Measurements from ENCODE around the gene DYSF.
A peak's percentile ranks its signal among the peaks of the same experiment; 100 is the strongest.

Gene DYSF

DNA sequence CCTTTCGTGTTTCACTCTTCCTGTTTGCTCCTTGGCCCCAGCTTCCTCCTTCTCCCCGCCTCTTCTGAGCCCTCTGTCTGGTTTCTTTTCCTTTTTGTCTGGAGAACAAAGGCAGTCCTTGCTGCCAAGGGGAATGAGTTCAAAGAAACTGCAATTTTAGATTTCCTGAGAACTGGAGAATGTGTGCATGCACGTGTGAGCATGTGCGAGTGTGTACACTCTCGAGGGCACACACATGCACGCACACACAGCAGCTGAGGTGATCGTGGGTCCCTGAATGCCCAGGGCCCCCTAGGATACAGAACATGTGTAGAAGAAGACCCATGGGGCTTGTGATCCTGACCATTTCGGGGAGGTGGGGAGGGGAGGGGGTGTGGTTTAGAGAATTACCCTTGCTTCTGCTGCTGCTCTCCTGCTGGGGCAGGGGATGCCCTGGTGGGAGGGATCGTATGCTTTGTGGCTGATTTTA, 151.8 kb downstream of the DYSF start:
- FAIRE-seq: no peak

DNA sequence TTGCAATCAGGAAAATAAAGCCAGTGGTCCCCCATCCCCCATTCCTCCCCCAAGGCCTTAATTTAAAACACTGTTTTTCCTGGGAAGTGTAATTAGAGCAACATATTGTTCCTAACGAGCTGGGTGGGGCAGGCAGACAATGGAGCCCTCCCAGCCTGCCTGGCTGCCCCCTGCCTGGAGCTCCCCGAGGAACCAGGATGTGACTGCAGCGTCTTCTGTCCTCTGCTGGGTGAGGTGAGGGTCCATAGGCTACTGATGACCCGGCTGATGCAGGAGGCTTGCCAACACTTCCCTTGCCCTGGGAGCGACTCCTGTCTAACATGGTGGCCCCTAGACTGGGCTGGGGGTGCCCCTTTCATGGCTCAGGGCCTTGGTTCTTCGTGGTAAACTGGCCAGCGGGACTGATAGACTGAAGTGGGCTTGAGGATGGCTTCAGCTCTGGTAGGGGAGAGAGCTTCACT, 152.4 kb downstream of the DYSF start:
- no peak for FAIRE-seq

DNA sequence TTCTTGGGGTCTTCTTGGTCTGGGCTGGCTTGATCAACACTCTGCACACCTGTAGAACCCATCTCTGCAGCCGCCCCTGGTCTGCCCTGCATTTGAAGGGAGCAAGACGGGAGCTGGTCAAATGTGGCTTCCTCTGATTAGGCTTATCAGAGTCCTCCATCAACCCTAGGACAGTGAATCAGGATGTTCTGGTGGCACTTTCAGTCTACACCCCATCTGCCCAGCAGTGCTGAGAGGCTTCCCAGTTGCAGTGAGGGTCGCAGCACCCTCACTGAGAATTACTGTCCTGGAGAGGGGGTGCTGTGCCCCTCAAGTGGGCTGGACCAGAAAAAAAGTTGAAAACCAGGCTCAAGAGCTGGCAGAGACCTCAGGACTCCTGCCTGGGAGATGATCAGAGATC, 152.9 kb downstream of the DYSF start:
- no peak for FAIRE-seq

DNA sequence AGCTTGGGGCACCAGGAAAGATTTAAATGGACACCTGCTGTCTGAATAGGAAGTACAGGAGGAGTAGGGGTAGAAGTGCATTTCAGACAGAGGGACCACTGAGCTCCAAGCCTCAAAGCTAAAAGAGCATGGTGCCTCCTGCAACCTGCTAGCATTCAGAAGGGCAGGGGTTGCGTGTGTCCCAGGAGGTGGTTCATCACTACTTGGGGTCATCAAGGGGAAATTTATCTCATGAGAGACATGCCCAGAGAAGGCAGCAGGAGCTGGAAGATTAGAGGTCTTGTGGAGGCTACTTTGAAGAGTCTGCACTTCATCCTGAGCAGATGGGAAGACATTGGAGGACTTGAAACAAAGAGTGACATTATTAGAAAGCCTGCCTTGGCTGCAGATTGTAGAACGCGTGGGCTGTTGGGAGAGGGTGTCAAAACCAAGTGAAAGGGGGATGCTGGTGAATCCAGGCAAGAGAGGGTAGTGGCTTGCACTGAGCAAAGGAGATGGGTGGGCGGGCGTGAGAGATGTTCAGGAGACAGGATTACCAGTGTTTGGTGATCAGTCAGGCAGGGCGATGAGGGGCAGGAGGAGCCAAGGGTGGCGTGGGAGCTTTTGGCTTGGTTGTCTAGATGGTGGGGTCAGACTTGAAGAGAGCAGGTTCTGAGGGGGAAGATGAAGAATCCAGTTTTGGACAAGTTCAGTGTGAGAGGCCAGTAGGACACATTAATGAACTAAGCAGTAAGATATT, 154.0 kb downstream of the DYSF start:
- no peak for FAIRE-seq

DNA sequence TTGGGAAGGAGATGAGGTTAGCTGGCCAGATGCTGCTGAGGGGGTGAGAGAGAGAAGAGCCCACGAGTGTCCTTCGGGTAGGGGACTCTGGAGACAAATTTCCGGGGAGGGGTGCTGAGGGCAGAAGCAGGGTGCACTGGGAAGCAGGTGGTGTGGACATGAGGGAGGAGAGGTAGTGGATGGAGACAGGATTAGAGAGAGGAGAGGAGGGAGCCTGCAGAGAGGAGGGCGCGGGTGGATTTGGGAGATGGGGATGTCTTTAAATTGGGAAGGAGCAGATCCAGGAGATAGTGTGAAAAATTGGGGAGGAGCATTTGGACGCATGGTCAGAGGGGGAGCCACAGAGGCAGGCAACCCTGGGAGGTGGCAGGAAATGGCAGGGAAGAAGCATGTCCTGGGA, 154.7 kb downstream of the DYSF start:
- FAIRE-seq: no peak

DNA sequence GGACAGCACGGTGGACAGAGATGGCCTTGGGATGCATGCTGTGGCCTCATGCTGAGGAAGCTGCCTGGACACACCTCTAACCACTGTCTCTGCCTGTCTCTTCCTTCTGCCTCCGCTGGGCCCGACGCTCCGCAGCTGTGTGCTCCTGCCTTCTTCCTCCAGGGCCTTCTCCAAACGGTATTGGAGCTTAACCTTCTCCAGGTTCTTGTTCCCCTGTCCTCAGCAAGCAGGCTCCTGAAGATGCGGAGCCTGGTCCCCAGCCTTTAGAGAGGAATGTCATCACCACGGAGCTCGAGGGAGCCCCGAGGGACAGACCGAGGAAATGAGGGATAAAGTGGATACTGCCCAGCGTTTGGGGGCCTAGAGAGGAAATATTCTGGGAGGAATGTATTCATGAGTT, 155.1 kb downstream of the DYSF start:
- FAIRE-seq: no peak

DNA sequence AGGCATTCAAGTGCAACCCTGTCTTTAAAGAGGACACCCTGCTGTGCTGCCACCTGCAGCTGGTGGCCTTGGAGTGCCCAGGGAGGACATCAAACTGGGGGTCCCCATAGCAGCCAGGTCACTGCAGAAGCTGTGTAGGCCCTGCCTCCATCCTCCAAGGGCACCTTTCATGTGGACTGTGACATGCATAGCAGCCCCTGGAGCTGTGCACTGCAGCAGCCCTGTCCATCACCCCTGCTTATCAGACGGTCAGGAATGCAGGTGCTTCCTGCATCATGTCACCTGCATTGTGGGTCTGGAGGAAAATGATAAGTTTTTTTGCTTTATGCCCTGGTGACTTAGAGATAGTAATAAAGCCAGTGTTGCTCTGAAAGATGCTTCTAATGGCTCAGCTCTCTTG, 155.7 kb downstream of the DYSF start:
- FAIRE-seq: no peak

DNA sequence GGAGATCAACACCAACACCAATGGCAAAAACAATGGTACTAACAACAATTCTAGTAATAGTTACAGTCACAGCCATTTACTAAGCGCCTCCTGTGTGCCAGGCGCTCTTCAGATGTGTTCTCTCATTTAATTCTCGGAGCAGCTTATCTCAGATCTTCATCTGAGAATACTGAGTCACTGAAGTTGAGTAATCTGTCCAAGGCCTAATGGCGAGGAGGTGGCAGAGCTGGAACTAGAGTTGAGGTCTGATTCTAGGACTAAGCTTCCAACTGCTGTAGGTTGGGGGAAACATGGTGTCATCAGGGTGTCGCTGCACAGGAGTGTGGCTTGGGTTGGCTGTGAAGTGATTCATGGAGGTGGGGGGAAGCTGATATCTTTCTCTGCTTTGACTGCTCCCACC, 156.1 kb downstream of the DYSF start:
- FAIRE-seq: no peak

DNA sequence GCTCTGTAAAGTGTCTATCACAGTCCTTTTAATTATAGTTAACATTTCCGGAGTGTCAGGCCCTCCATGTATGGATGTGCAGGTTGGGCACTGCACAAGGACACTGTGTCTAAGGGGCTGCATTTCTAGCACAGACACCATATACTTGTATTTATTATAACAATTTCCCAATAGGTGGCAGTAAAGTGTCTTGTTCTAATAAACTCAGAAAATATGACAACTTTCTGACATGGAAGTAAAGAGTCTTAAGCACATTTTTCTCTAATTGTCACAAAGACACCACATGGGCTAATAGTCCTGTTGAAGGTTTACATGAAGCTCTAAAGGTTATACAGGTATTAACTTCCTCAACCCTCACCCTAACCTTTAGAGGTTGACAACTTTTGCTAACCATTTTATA, 156.6 kb downstream of the DYSF start:
- FAIRE-seq: peak; percentile 87

DNA sequence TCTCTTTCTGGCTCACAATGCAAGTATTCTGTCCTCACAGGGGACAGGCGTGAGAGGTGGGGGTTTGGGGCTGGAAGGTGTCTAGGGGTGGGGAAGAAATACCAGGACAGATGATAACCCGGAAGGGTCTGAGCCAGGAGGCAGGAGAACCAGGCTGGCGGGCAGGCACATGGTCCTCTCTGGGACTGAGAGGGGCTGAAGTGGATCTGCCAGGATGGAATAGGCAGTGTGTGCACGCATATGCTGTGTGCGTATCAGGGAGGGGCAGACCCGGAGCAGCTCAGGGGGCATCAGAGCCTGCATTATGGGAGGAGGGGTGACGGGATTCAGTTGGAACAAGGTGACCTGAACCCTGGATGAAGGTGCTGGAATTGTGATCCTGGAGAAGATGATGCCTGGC, 157.3 kb downstream of the DYSF start:
- no peak for FAIRE-seq

DNA sequence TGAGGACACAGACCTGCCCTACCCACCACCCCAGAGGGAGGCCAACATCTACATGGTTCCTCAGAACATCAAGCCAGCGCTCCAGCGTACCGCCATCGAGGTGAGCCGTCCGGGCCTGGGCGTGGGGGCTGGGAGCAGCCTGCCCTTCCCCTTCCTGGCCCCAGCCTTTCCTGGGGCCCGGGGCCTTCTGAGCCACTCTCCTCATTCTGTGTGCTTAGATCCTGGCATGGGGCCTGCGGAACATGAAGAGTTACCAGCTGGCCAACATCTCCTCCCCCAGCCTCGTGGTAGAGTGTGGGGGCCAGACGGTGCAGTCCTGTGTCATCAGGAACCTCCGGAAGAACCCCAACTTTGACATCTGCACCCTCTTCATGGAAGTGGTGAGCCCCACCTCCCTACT, 157.9 kb downstream of the DYSF start:
- no peak for FAIRE-seq

DNA sequence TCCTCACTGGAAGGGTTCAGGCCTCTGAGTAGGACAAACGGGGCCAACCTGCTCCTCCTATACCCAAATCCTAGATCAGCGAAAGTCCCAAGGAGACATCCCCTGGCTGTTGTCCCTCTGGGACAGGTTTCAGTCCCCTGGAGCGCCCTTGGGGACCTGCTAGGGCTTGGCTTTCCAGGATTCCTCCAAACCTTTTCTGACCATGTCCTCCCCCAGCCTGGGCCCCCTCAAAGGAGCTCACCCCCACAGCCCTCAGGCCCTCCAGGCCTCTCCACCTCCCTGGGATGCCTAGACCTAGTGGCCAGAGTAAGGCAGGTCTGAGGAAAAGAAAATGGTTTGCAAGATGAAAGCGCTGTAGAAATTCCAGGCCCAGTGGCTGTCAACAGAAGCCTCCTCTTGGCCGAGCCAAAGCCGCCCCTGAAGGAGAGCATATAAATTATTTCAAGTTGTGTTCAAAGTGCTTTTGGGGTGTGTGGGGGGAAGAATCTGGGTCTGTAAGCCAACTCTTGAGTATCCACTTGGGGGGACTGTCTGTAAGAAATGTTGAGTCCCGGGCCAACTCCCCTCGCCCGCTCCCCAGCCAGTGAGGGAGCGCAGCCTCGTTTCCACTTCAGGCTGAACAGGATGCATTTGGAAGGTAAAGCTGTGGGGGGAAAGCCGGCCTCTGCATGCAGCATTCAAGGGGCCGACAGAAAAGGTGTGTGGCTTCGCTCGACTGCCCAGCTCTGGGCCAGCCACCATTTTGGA, 158.6 kb downstream of the DYSF start:
- no peak for FAIRE-seq

DNA sequence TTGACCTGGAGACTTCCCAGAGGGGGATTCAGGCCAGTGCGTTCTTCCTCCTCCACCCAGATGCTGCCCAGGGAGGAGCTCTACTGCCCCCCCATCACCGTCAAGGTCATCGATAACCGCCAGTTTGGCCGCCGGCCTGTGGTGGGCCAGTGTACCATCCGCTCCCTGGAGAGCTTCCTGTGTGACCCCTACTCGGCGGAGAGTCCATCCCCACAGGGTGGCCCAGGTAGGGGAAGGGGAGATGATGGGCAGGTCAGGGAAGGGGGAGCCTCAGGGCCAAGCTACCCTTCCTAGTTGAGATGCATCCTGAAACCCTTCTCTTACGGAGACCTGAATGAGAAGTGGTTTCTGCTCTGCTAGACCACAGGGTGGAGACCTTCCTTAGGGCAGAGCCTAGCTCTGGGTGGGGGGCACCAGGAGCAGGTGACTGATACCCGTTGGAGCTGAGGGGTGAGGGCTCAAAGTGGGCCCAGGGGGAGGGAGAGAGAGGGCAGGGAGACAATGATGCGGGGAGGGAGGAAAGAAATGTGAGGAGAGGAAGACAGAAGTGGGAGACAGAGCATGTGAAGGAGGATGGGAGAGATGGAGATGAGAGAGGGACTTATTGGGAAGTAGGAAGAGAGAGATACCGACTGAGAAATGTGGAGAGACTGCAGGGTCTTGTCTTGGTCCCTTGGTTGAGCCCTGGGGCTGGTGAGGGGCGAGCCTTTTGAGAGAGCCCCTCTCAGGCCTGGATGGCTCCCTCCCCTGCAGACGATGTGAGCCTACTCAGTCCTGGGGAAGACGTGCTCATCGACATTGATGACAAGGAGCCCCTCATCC, 159.4 kb downstream of the DYSF start:
- no peak for FAIRE-seq

DNA sequence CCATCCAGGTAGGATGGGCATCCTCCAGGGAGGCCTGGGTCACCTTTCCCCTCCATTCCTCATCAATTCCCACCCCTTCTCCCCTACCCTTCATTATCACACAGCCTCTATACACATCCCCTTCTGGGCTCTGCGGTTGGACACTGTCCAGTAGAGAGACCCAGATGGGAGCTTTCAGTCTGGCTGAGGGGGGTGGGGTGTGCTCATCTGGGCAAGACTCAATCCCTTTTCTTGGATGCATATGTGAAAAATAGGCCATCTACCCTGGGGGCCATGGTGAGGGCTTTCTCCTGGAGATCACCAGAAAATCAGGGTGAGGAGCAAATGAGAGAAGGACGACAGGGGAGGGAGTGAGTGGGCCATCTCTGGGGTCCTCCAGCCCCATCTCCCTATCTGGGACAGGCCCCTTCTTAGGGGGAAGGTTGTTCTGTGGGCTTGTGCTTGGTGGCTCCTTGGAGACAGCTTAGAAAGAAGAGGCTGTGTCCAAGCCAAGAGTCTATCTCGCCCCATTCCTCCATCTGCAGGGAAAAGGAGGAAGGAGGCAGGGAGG, 160.1 kb downstream of the DYSF start:
- no peak for FAIRE-seq

DNA sequence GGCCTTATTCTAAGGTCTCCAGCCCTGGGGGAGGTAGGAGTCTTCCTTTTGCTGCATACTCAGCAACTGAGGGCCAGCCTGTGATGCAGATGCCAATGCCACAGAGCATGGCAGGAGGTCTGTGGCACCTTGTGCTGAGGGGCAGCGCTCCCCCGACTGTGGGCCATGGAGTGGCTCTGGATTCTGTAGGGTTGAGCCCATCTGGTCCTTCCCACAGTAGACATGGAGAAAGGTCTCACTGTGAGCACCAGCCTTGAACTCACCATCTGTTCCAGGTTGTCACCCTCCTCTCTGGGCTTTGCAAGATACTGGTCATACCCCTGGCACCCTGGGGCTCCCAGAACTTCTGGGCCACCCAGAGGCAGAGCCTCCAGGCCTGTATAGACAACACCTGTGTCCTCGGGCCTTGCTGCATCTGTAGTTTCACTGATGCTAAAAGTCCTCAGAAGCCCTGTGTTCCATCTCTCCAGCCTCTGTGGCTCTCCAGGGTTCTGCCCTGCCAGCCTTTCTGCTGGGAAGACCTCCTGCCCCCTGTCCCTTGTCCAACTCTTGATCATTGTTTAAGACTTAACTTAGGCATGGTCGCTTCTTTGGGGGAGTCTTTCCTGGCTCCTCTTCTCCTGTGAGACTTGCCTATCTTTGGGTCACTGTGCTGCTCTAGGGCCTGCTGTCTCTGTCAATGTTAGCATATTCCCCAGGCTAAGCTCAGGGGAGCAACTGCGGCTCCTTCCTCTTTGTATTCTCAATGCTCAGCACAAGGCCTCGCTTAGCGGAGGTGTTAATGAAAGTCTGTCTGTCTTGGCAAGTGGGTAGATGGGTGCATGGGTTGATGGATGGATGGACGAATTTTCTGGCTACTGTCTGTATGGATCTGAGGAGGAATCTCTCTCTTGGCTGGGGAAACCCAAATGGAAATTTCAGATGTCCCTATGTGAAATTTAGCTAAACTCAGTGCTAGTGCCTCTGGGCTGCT, 160.9 kb downstream of the DYSF start:
- FAIRE-seq: no peak

DNA sequence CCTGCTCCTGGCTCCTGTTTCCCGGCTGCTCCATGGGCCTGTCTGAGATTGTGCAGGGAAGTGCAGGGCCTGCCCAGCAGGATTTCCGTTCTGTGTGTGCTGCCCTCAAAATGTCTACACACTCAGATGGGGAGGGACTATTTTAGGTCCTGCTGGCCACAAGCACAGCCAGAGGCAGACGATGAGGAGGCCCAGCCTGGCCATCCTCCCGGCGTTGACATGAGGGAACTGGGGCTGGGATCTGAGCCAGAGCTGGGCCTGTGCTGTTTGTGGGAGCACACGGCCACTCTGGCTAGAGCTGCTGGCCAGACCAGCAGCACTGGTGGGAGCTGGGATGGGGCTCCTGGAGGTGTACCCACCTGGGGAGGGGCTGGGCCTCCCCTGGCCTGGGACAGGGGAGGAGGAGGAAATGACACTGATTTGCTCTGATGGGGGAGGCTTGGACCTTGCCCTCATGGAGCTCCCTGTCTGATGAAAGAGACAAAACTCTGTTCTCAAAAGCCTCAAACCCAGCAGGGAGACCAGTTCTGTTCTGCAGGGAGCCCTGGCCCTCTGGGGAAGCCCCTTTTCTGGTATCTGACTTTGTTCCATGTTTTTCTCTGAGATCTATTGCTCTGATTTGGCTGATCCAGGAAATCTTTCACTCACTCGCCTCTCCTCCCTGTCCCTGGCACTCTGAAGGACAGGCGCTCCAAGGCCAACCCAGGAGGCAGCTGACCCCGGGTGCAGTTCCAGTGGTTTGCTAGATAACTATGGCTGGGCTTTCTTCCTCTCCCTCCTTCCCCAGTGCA, 161.8 kb downstream of the DYSF start:
- no peak for FAIRE-seq

DNA sequence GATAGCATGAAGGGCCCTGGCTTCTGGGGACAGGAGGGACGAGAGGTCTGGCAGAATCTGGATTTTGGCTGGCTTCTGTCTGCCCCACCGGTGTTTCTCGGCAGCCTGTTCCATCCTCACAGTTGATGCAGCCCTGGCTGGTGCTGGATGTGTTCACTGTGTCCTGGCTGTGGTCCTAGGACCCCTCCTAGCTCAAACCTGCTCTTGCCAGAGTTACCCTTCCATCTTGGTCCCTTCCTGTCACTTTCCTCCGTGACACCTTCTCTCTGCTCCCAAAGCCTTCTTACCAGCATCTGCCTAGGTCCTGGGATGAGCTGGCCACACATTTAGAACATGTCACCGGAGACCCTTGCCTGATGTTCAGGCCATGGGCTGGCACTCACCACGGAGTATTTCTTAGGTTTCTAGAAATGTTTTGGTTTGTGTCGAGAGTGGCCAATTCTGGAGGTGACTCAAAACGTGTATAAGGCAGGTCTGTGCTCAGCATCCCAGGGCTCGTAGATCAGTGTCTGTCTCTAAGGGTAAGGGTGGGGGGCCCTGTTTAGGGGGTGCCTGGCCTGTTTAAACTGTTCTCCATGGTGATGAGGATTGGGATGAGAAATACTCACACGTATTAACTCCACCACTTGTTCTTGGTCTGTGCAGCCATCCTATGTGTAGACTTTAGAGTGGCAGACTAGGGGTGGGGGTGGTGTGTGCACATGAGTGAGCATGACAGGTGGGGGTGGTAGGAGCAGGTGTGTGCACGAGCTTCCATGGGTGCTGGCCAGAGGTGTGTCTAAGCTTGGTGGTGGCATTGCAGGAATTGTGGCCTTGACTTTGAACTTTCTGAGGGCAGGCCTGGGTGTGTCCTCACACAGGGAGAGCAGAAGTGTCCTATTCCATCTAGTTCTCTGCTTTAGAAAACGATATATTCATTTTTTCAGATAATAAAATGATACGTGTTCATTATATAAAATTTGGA, 162.7 kb downstream of the DYSF start:
- FAIRE-seq: no peak

DNA sequence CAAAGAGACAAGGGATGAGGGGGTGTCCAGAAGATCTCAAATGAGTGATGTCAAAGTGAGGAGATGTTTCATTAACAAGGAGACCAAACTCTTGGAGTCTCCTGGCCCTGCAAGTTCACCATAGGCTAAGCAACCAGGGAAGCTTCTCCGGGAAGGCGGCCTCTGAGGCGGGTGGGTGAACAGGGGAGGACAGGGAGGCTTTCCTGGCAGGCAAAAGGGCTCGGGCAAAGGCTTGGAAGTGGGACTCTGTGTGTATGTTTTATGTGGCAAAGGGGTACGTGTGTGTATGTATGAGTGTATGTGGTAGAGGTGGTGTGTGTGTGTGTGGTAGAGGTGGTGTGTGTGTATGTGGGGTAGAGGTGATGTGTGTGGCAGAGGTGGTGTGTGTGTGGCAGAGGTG, 163.9 kb downstream of the DYSF start:
- no peak for FAIRE-seq

DNA sequence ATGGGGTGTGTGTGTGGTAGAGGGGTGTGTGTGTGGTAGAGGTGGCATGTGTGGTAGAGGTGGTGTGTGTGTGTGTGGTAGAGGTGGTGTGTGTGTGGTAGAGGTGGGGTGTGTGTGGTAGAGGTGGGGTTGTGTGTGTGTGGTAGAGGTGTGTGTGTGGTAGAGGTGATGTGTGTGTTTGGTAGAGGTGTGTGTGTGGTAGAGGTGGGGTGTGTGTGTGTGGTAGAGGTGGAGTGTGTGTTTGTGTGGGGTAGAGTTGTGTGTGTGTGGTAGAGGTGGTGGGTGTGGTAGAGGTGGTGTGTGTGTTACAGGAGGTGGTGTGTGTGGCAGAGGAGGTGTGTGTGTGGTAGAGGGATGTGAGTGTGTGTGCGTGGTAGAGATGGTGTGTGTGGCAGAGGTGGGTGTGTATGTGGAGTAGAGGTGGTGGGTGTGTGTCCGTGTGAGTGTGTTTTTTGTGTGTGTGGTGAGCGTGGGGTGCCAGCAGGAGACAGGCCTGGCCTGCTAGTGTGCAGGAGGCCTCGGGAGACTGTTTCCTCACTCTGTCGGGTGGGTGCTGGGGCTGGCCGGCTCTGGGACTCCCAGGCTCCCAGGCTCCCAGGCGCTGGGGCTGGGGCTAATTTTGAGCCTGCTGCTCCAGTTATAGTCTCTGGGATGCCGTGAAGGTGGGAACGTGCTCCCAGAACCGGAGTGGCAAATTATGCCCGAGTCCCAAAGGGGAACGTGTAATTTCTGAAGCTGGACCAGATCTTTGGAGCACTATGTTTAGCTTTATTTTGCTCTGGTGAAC, 165.2 kb downstream of the DYSF start:
- FAIRE-seq: no peak
